Measurements from ENCODE around the gene MCC.

Gene MCC

DNA sequence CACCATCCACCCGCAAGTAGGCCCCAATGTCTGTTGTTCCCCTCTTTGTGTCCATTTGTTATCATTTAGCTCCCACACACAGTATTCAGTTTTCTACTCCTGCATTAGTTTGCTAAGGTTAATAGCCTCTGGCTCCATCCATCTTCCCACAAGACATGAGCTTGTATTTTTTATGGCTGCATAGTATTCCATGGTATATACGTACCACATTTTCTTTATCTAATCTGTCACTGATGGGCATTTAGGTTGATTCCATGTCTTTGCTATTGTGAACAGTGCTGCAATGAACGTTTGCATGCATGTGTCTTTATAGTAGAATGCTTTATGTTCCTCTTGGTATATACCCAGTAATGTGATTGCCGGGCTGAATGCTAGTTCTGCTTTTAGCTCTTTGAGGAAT lies 361.2 kb downstream of the MCC start:
- no peak for DNase-seq

DNA sequence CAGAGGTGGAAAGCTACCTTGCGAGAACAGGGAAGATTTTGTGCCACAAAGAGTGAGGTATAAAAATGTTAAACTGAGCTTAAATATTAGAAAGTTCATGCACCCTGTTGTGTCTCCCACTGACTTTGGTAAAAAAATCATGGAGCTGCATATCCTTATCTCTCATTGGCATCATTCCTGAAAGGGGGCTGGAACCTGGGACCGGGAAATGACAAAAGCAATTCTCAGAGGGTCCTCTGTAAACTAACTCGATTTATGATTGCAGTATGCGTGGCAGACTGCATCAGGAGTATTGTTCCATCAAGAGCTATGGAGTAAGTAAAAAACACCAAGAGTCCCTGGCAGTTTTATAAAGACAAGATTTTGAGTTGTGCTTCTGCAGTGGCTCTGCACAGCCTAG lies 362.9 kb downstream of the MCC start:
- no peak for DNase-seq

DNA sequence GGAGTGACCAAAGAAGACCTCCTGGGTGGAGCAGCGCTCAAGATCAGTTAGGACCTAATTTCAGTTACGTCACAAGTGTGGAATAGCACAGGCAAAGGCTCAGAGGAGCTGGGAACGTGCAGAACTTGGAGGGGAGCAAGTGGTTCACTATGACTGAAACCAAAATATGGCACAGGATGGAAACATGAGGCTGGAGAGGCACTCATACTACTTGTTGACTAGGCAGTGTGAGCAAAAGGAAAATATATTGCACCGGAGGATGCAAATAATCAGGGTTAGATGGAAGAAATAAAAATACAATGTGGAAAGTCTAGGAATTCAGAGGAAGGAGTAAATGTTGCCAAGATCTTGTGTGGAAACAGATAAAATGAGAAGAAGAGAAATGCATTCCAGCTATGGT lies 363.3 kb downstream of the MCC start:
- DNase-seq = no peak

DNA sequence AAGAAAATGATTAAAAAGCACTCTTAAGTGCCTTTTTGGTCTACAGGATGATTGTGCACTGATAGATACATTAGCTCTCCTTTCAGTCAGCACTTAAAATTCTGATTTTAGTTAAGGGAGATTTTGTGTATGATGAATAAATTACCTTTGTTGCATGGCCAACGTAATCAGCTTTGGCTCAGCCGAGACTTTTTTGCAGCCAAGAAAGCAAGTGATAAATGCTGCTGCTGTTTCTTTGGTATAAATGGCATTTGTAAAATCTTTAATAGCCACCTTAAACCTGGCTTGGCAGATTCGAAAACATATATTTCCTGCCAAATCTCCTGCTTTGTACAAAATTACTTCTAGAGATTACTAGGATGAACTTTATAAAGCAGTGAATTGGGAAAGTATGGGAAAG lies 364.0 kb downstream of the MCC start:
- no peak for DNase-seq

DNA sequence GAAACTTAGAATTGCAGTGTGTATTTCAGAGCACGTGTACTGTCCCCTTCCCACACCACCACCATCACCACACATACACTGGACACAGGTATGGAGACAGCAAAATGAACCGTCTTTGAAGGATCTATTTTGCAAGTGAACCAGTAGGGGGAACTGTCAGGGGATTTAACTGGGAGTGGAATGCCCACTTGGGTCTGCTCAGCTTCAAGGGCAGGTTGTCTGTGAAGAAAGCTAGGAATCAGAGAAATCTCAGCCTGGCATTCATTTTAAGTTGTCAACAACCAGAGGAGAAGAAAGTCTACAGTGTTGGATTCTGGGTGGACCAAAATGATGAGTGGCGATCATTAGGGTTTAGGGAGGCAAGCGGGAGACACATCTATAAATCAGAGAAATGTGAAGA lies 364.6 kb downstream of the MCC start:
- DNase-seq = no peak

DNA sequence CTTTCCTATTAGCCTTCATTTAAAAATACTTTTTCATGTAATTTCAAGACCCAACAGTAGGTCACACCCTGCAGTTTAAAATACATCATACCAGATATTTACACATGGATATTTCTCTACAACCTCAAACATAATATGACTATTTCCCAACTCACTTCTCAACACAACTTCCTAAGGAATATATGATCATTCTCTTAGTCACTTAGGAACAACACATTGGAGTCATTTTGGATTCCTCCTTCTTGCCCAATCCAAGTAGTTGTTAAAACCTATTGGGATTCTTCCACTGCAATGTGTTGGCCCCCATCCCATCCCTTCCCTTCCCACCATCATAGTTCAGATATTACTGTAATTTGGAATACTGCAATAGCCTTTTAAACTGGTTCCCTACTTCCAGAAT lies 366.2 kb downstream of the MCC start:
- DNase-seq = no peak

DNA sequence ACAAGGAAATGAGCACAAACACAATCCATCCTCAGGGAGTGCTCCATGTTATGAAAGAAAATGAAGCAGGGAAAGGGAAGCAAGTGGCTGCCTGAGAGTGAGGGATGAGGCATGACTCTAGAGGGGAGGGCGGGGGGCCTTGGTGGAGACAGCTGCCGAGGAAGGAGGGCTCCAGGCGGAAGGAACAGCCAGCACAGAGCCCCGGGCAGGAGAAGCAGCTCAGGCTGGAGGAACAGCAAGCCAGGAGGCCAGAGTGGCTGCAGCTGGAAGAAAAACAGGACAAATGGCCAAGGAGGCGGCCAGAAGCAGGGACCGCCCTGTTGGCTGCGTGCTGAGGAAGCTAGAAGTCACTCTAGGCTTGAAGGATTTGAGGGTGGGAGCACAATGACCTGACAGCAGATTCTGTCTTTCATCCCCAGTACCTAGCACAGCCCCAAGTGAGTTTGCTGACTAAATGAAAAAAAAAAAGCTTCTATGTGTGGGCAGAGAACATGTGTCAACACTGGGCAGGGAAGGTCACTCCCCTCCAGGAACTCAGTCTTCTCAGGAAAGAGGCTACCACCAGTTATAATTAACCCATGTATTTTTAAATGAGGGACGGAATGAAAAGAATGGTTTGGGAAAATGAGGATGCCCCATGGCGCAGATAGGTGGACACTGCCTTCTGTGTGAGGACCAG lies 368.9 kb downstream of the MCC start:
- no peak for DNase-seq

DNA sequence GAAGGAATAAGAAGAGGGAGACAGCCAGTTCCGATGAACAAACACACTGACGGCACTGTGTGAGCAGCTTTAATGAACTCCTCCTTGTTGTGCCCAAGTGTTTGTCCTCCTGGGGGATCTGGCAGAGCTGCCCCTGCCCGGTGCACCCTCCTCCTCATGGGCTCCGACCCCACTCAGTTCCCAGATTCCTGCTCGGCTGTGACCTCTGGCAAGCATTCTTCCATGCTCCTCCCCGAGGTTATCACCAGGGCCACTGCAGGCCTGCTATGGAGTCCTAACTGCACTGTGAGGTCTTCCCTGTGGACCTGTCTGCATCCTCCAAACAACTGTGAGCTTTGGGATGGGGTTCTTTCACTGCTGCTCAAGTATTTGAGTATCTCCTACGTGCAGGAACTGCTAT lies 369.5 kb downstream of the MCC start:
- no peak for DNase-seq

DNA sequence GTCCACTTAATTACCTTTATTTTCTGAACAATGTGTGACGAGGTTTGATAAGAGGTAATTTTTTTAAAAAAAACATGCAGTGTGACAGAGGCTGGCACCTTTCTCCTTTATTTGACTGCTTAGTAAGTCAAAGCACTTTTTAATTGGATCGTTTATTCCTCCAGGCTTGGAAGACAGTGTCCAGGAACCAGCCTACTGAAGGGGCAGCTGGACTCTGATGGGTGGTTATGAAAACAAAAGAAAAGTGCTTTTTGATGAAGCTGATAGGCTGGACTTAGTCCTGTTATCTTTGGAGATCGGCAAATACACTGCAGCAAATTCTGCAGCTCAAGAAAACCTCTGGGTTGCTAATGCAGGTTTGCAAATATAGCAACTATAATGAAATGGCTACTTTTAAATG lies 370.0 kb downstream of the MCC start:
- DNase-seq = no peak

DNA sequence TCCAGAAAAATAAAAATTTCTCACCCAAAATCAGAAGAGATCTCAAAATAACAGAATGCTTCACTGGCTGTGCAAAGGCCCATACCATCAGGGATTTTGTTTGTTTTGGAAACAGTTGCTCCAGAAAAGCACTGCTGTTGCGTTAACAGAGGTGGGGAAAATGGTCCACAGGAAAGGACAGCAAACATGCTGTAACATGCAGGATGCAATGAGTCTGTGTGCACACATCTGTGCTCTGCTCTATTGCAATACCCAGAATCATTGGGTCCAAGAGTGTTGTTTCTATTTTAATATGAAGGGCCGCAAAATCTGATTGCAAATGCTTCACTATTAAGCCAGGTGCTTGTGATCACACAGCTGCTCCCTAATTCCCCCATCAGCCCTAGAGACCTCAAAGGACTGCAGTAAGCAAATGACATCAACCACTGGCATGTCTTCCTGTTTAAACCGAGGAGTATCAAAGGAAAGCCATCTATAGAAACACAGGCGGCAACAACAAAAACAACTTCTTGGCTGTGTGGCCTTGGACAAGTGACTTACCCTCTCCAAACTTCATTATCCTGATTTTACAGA lies 370.6 kb downstream of the MCC start:
- no peak for DNase-seq

DNA sequence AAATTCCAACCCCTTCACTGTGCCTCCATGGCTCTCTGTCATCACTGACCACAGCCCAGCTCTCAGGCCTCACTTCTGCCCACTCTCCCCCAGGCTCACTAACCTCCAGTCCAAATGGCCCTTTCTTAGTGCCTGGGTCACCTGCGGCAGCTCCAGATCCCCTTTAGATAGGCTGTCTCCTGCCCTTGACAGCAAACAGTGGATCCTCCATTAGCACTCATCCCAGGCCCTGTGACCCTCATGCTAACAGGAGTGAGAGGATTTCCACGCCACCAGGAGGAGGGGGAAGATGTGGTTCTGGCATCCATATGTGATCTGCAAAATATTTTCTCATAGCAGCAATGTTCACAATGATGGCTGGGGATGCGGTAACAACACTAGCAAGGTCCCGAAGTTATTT lies 372.3 kb downstream of the MCC start:
- DNase-seq = no peak

DNA sequence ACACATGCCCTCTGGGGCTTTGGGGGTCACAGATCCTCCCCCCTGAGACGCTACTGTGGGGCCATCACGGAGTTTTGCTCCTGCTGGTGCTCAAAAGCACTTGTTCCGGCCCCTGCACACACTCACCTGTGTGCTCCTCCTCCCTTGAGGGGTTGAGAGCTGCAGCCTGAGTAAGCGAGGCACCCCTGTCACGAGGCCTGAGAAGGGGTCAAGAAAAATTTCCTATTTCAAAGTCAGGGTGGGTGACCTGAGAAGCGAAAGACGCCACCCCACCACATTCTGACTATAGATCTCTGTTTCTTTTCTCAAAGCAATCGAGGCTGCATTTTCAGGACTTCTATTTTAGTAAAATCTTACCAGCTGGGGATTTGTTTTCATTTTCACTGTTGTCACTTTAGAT lies 373.2 kb downstream of the MCC start:
- no peak for DNase-seq

DNA sequence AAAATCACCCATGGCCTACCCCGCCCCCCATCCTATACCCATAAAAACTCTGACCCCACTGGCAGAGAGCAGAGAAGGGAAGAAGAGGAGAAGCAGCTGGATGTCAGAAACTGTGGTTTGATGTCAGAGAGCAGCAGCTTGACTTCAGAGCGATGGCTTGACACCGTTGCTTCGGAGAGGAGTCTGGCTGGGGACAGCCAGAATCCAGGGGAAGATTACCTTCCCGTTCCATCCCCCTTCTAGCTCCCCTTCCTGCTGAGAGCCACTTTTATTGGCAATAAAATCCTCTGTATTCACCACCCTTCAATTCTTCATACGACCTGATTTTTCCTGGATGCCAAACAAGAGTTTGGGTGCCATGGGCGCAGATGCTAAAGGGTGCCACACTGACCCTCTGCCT lies 373.7 kb downstream of the MCC start:
- no peak for DNase-seq

DNA sequence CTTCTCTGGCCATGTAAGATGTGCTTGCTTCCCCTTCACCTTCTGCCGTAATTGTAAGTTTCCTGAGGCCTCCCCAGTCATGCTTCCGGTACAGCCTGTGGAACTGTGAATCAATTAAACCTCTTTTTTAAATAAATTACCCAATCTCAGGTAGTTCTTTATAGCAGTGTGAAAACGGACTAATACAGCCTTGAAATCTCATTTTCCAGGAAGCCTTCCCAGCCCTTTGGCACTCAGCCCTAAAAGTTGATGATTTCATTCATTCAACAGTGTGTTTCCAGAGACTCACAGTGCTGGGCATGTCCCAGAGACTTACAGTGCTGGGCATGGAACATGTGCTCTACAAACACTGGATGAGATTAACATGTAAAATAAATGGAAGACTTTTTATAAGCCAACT lies 375.8 kb downstream of the MCC start:
- DNase-seq = no peak

DNA sequence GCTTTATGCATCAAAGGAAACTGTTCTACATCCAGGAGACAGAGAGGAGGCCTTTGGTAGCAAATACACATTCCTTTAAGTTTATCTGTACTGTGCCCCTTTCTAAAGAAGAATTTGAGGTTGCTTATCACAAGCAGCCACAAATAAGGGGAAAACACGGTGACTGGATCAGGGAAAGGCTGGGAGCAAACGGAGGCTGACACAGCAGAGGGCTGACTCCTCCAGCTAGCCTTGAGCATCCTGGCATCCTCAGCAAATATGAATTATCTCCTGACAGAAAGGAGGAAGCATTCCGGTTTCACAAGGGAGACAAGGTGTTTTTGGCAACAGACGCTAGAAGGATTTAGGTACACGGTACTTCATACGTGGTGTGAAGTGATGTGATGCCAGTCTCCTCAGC lies 378.1 kb downstream of the MCC start:
- no peak for DNase-seq

DNA sequence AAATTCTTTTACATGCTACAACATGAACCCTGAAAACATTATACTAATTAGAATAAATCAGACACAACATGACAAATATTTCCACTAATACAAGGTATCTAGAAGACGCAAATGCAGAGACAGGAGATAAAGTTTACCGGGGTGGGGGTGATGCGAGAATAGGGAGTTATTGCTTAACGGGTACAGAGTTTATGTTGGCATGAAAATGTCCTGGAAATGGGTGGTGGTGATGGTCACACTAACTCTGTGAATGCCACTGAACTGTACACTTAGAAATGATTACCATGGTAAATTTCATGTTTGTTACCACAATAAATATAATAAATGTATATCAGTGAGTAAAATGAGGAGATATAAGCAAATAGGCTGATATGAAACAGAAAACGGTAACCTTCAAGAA lies 378.9 kb downstream of the MCC start:
- DNase-seq = no peak

DNA sequence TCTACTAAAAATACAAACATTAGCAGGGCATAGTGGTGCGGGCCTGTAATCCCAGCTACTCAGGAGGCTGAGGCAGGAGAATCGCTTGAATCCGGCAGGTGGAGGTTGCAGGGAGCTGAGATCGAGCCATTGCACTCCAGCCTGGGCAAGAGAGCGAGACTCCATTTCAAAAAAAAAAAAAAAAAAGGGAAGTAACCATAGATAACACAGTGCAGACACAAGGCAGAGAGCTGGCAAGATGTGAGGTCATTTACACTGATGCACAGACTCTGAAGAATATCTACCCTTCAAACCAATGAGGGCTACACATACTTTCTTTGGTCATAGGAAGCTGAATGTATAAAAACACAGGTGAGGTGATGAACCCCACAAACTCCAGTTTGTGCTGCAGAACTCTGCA lies 379.8 kb downstream of the MCC start:
- DNase-seq = no peak

DNA sequence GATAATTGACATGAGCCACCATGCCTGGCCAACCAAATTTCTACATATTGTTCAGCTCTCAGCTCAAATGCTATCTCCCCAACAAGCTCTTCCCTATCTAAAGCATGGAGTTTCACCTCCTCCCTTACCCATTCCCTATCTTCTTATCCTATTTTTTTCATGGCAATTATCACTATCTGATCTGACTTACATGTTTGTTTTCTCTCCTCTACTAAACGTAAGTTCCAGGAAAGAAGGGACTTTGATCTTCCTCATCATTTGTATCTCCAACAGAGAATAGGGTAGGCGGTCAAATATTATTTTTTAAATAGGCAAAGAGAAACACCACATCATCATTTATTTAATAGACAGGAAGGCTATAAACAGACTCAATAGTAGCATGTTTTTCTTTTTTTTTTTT lies 381.4 kb downstream of the MCC start:
- DNase-seq = no peak

DNA sequence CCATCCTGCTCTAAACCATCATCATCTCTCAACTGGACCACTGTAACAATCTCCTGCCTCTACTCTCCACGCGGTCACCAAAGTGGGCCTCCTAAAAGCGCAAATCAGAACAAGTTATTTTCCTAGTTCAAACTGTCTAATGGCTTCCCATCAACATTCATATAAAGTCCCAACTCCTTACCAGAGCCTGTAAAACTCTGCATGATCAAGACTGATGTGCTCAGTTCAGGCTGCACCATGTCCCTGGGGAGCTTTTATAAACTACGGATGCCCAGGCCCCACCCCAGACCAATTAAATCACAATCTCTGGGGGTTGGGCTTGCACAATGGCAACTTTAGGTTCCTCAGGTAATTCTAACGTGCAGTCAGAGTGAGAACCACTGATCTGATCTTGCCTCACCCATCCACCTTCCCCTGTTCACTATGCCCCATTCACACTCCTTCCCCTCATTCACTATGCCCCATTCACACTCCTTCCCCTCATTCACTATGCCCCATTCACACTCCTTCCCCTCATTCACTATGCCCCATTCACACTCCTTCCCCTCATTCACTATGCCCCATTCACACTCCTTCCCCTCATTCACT lies 382.5 kb downstream of the MCC start:
- DNase-seq = no peak

DNA sequence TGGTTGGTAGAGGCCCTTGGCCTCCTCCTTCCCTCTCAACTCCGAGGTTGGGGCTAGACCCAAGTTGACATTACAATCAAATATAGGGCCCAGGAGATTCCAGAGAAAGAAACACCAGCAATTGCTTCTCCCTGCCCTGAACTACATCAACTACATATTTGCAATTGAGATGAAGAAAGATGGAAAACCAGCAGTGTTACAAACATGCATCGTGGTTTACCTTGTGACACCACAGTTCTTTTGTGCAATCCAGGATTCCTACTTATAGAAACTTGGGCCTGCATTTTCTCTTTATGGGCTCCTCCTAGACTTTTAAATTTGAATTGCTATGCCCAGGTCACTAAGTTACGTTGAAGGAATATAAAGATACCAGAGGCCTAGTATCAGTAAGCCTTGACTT lies 384.9 kb downstream of the MCC start:
- DNase-seq = no peak

DNA sequence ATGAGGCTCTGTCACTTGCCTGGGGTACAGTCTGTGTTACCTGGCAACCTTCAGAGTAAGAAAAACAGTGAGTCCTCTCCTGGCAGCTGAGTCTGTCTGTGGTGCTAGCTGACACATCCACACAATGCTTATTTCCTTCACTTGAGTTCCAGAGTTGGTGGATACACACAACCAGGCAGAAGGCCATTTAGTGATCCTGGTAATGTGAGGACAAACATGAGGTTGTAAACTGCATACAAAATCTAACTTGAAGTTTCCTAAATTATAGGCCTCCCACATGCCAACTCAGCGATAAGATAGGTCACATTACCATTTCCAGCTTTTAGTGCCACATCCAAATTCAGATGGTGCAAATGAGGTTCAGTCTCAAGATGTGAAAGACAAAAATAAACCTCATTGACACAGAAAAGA lies 386.1 kb downstream of the MCC start:
- DNase-seq = no peak

DNA sequence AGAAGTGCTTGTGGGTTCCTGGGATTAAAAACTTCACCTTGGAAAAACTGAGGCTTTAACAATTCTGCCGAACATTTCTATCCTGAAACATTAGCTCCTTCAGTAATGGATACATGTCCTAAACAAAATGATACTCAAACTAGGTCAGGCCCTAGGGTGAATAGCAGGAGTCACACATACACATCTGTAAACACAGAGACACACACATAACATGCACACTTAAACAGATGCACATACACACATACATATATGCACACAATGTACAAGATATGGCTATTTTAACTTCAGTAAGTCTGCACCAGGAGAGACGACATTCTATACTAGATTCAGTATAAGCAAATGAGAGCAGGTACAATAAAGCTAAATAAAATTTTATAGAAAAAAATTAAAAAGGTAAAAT lies 387.3 kb downstream of the MCC start:
- no peak for DNase-seq

DNA sequence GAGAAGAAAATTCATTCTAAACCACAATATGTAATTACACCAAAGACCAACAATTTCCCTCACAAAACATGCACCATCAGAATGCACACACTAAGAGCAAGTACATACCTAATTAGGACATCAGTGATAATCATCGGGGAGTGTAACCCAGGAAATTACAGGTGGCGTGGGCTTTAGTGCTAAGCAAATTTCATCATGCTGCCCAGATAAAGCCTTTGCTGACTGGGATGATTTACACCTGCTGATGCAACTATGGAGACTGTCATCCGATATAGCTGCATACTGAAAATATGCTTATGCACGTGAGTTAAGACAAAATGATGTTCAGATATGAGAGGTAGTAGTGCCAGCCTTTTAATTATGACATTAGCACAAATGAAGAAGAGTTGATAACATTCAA lies 388.4 kb downstream of the MCC start:
- DNase-seq = no peak

DNA sequence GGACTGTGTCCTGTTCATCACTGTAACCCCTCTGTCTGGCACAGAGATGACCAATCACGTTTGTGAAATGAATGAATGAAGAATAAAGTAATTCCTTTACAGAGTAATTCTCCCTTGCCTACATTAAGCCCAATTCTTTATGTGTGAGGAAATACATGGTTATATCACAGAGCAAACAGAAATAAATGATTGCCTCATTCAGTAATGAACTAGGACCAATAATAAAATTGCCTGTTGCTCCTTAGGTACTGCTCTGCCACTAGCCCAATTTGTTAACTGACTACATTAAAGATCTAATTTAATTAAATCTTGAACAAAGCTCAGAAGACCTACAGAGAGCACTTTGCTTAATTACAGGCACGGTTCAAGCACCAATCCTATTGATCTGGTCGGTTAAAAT lies 389.9 kb downstream of the MCC start:
- no peak for DNase-seq

DNA sequence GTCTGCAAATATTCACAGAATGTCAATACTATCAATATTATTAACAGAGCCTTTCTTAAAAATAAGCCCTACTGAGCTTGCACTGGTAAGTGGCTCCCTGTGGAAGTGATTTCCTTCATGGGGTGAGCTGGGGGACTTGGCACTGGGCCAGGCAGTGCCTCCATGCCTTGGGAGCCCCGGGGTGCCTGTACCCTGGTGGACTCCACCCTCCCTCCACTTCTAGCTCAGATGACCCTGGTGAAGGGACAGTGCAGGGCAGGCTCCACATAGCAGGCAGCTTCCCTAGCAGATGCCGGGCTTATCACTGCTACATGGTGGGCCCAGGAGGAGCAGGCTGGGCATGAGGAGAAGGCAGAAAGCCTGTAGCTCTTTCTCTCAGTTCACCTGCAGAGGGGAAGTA lies 392.4 kb downstream of the MCC start:
- DNase-seq = no peak

All from CD4-positive, alpha-beta T cell treated with Interferon alpha-2 for 1 hour (primary cell).